Measurements from ENCODE around the gene SETBP1. TPM values are rescaled to one million over a fixed set of nuclear protein-coding genes. Genes with fewer than 3 reads are reported as not detected.

The SETBP1 gene
- total and polyA plus RNA-seq, 2 of the 8 experiments (the other 6 are each of a cell fraction or from before 2014, with no cell fraction given): 2.0 to 6.5 TPM

- no peaks in the 10 kb centered on the region for H3K23me2 ChIP-seq (ENCODE audit: low read depth, low read length)
- no peak overlapping the region for H2AFZ ChIP-seq (ENCODE audit: low read length)
- no peak overlapping the region for H4K91ac ChIP-seq (replicated peaks; ENCODE audit: insufficient read length, low read length)
- no peak overlapping the region for H2BK20ac ChIP-seq (ENCODE audit: low read length)
- H3K79me1 ChIP-seq (ENCODE audit: low read depth, low read length): no peaks in the 10 kb centered on the region
- H4K5ac ChIP-seq (ENCODE audit: insufficient read length, low read depth, low read length): no peak overlapping the region
- no peaks in the 10 kb centered on the region for H3K79me2 ChIP-seq (ENCODE audit: control insufficient read depth in 1 of 2, insufficient read depth in 2 of 2, low read length in 2 of 2)
- no peak overlapping the region for H2AK5ac ChIP-seq (ENCODE audit: low read depth, low read length)
- no peak overlapping the region for H2BK5ac ChIP-seq (ENCODE audit: low read depth, low read length)
- H3K9ac ChIP-seq (replicated peaks in 1 of 4; ENCODE audit: extremely low read depth in 1 of 4, low read depth in 3 of 4, low read length in 3 of 4): no peak overlapping the region
- H3K14ac ChIP-seq (ENCODE audit: insufficient read length): no peak overlapping the region
- DNase-seq (ENCODE audit: low read depth in 1 of 2, low spot score in 2 of 2) (no peak), FAIRE-seq (no peak)
- POLR2A ChIA-PET (ENCODE audit: partially characterized antibody): no interaction called here
- no peaks in the 10 kb centered on the region for H4K20me1 ChIP-seq (replicated peaks in 1 of 2; ENCODE audit: control insufficient read depth in 1 of 2, insufficient read depth in 2 of 2, low read length in 2 of 2)
- no peak overlapping the region for H2BK15ac ChIP-seq (ENCODE audit: low read length)
- H3K4me2 ChIP-seq (ENCODE audit: insufficient read depth in 1 of 2, low read depth in 2 of 2, low read length in 2 of 2): no peak overlapping the region
- no peak overlapping the region for H3K4ac ChIP-seq (replicated peaks; ENCODE audit: insufficient read length, low read depth, low read length)
- no peak overlapping the region for H2BK120ac ChIP-seq (replicated peaks; ENCODE audit: low read depth, low read length)
- no peak overlapping the region for H3K4me3 ChIP-seq (ENCODE audit: extremely low read depth in 1 of 4, insufficient read depth in 2 of 4, low read depth in 3 of 4, low read length in 4 of 4)
- no peak overlapping the region for H3K27ac ChIP-seq (ENCODE audit: low read depth, low read length)
- 84% methylated on average over 2 of the region's 2 CpGs; no CpG with 5 or more reads in 1 of the 2 experiments for WGBS, 2 experiments (ENCODE audit: extremely low coverage in 1 of 2, insufficient coverage in 1 of 2, insufficient read length in 1 of 2, insufficient replicate concordance in 2 of 2, low coverage in 1 of 2, low lambda C conversion rate in 2 of 2, missing lambda C conversion rate in 1 of 2)
- H3K9me3 ChIP-seq (ENCODE audit: insufficient read depth in 2 of 2, low read depth in 1 of 2, low read length in 1 of 2): no peaks in the 10 kb centered on the region
- H3K36me3 ChIP-seq (ENCODE audit: control insufficient read depth in 2 of 4, insufficient read depth in 4 of 4, low read length in 3 of 4): no peaks in the 10 kb centered on the region
- H3K18ac ChIP-seq (ENCODE audit: extremely low read depth, low read length): no peak overlapping the region
- H2BK12ac ChIP-seq (ENCODE audit: low read depth, low read length): no peak overlapping the region
- no peak overlapping the region for H4K8ac ChIP-seq (ENCODE audit: extremely low read depth, insufficient read depth, low read length)
- H3K27me3 ChIP-seq (replicated peaks in 1 of 4; ENCODE audit: control insufficient read depth in 3 of 4, extremely low read depth in 1 of 4, insufficient read depth in 3 of 4, low read length in 3 of 4): no peaks in the 10 kb centered on the region
- H3K56ac ChIP-seq (replicated peaks; ENCODE audit: insufficient read length, low read depth, low read length): no peak overlapping the region
- CTCF ChIA-PET (ENCODE audit: partially characterized antibody): interaction anchor here (0.6 to 1.3 kb wide), 3 partner anchors 9 to 1144 kb away, joined by 3 read pairs; no protein-coding TSS in a partner anchor
- peaks cover 0 to 5% (median 0%) of the 10 kb centered on the region in 4 experiments; a peak in 1 of 7 replicates for H3K4me1 ChIP-seq (replicated peaks in 1 of 4; ENCODE audit: control insufficient read depth in 3 of 4, insufficient read depth in 4 of 4, low read length in 3 of 4)
- H3K23ac ChIP-seq (ENCODE audit: insufficient read length): no peak overlapping the region
- no peak for TF ChIP-seq KDM1A (IDR thresholded peaks at IDR 0.05; ENCODE audit: borderline replicate concordance, low read length)
- no peak for TF ChIP-seq CBX5 (IDR thresholded peaks at IDR 0.05; ENCODE audit: low read depth, low read length)
- TF ChIP-seq RXRA (IDR thresholded peaks at IDR 0.05; ENCODE audit: insufficient read depth, low read depth, low read length): no peak
- TF ChIP-seq CREB1 (IDR thresholded peaks at IDR 0.05): no peak
- TF ChIP-seq CTBP2 (IDR thresholded peaks at IDR 0.05; ENCODE audit: borderline replicate concordance, insufficient read depth, insufficient read length, low read length): no peak
- no peak for TF ChIP-seq KDM5A (IDR thresholded peaks at IDR 0.05; ENCODE audit: low read length)
- no peak for TF ChIP-seq CHD1 (IDR thresholded peaks at IDR 0.05; ENCODE audit: low read depth, low read length)
- TF ChIP-seq EZH2 (IDR thresholded peaks at IDR 0.05; ENCODE audit: low read depth, low read length, severe bottlenecking): no peak
- TF ChIP-seq CTCF (IDR thresholded peaks at IDR 0.05; ENCODE audit: control extremely low read depth in 1 of 3, insufficient read depth in 1 of 3, low read depth in 1 of 3, low read length in 3 of 3): no peak
- TF ChIP-seq SRF (IDR thresholded peaks at IDR 0.05; ENCODE audit: low read depth, low read length): no peak
- no peak for TF ChIP-seq RBBP5 (IDR thresholded peaks at IDR 0.05; ENCODE audit: borderline replicate concordance, low read depth, low read length)
- no peak for TF ChIP-seq CEBPB (IDR thresholded peaks at IDR 0.05; ENCODE audit: low read depth, low read length)
These were observed 73.9 kb downstream of the SETBP1 start for GRCh38 chr18:44754567-44754966.

Data from H1 (cell line).